ENCODE measurements around the gene NTM.
"Not testable (repeated sequence)": the region's sequence is repeated elsewhere in the genome, so short reads cannot be mapped to it uniquely, and the experiment has no call there.

The NTM gene

DNA sequence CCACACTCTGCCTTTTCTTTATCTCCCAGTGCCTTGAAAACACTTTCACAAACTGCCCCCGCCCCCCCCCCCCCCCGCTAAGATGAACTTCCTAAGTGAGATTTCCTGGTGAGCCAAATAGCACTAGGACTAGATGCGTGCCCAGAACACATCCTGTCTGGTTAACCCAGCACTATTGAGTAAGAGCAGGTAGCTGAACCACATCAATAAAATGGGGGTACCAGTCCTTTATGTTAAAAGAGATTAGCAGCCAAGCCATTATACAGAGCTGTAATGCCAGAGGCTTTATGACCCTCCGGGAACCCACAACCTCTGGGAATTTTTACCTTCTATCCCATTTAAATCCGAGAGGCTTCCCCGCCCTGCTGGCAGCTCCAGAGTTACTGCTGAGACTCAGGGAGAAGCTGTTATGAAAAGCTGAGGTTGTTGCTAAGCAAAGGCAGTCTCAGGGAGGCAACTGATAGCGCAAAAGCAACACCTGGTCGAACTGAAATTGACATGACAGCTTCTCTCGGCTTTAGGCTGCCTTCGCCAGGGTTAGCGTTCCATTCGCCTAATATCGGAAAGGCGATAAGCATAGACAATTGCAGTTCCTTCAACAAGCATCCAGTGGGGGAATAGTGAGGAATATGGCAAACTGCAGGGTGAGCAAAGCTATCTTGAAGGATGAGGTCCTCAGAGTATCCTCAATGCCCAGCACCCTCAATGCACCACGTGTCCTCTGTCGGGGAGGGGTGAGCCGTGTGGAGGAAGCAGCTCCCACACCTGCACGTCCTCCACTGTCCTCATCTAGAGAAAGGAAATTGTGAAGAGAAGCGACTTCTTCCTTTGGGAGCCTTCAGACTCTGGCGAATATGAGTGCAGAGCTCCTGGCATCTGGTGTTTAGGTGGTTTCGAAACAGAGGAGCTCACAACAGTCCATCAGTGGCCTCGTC, 977.0 kb downstream of the NTM start:
- Histone ChIP-seq H3K27ac (no peak overlapping the region), H3K4me3 (no peak overlapping the region)

DNA sequence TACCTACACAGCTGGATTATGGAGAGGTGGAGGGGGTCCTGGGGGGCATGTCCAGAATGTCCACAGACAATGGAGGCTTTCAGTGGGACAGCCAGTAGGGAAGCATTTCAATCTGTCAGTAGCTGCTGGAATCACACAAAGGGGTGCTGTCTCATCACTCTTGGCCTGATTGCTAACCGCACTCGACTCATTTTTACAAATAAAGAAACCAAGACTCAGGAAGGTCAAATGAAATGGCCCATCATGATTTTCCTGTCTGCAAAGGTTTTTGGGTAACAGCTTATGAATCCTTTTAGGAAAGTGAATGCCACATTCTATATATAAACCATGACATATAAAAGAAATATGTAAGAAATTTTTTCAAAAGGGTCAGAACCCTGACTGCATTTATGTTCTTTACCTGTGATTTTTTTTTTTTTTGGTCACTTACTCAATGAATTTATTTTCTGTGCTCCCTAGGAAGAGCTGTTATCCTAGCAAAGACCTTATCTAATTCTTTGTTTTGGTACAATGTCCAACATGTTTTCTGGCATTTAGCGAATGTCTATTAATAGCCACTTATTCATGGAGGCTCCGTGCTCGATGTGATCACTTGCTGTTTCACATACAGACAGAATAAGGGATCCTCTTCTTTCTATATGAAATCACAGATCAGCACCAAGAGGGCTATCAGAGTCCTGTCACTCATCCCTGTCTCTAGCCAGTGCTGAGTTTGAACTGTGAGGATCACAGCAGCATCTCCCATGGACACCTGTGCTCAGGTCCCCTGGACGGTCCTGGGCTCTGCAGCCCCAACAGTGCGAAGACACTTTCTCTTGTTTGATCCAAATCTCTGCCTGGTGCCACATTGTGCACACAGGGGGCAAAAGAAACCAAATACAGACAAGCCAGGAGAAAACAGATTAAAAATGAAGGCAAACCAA, 979.7 kb downstream of the NTM start:
- H3K27ac ChIP-seq: no peak overlapping the region
- H3K4me3 ChIP-seq: no peak overlapping the region

DNA sequence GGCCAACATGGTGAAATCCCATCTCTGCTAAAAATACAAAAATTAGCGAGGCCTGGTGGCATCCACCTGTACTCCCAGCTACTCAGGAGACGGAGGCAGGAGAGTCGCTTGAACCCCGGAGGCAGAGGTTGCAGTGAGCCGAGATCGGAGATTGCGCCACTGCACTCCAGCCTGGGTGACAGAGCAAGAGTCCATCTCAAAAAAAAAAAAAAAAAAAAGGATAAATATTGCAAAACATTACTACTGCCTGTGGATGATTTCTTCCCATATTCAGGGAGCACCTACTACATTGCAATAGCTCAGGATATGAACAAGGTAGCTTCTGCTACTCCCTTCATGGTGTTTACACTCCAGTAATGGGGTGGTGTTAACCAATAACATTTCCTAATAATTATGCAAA, 980.6 kb downstream of the NTM start:
- Histone ChIP-seq H3K27ac (no peak overlapping the region), H3K4me3 (no peak overlapping the region)

DNA sequence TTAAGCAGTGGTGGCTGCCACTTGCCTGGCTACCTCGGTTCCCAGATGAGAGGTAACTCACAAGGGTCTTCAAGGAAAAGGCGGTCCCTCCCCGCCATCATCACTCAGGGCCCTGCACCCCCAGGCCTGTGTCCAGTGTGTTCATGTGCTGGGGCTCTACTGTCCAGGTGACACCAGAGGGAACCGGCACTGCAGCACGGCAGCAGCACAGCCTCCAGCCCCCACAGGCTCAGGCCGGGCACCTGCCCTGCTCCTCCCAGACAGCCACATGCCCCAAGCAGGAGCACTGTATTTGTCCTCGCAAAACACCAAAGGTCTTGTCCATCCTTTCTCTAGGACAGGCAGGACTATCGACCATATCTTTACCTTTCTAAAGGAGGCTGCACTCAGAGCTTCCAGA, 982.1 kb downstream of the NTM start:
- H3K27ac ChIP-seq: no peak overlapping the region
- no peak overlapping the region for H3K4me3 ChIP-seq

DNA sequence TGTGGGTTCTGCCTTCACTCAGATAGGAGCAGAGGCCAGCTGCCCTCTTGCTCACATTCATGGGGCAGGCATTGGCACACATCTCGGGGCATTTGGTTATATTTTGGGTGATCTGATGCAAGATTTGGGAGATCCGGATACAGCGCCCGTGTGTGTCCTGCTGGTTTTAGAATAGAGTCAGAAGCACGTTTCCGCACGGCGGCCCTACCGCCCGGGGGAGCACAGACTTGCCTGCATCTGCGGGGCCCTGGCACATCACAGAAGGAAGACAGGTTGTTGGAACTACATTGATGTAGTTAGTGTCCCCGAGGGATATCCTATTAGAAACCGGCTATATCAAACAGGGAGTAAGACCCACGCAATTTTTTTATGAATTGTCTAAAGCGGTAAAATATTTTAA, 982.8 kb downstream of the NTM start:
- H3K4me3 ChIP-seq: no peak overlapping the region

DNA sequence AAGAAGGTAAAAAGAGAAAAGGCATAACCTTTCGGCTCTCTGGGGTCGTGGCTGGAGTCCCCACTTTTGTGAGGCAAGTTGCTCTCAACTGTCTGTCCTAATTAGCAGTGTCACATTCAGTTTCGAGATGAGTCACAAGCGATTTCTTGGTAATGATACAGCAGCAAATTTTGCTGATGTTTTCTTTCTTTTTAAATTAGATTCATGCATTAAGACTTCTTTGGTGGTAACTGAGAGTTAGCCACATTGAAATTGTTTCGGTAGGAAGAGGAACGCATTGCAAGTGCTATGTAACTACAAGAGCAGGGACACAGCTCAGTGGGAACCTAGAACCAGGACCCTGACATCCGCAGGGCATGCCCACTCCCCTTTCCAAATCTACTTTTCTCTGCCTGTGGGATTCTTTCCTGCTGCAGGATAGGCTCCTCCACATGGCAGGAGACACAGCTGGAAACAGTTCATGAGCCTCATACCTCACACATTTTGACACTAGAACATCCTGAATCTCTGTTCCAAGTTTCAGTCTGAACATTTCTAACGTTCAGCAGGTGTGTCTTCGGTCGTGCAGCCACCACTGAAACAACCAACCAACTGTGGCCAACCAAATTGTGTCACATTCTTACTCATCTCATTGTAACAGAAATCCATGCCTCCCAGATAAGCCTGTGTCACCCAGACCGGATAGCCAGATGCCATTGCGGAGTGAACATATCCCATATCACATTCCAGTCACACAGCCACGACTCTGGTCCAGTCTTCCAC, 987.6 kb downstream of the NTM start:
- Histone ChIP-seq H3K27ac (peak overlapping the region in 5 of 21 experiments; percentile 10 to 74 (median 59)), H3K4me3 (no peak overlapping the region)

More for the DNA sequence above, 982.8 kb downstream of the NTM start:
- no peak overlapping the region for H3K27ac ChIP-seq

DNA sequence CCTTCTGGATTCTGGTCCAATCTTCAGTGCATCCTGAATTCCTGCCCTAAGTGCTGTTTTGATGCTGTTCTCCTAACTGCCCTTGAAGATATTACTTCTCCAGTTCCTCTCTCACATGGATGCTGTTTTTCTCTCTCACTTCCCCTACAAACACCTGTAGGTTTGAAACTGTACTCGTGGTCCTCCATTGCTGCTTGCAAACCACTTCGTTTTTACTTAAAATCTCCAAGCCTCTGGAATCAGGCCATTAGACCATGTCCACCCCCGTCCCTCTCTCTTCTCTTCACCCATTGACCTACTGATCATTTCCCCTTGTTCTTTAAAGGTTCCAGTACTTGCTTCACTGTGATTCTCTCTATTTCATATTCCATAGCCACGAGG, 988.1 kb downstream of the NTM start:
- peak overlapping the region in 5 of 21 experiments; percentile 10 to 74 (median 59) for H3K27ac ChIP-seq
- H3K4me3 ChIP-seq: no peak overlapping the region

DNA sequence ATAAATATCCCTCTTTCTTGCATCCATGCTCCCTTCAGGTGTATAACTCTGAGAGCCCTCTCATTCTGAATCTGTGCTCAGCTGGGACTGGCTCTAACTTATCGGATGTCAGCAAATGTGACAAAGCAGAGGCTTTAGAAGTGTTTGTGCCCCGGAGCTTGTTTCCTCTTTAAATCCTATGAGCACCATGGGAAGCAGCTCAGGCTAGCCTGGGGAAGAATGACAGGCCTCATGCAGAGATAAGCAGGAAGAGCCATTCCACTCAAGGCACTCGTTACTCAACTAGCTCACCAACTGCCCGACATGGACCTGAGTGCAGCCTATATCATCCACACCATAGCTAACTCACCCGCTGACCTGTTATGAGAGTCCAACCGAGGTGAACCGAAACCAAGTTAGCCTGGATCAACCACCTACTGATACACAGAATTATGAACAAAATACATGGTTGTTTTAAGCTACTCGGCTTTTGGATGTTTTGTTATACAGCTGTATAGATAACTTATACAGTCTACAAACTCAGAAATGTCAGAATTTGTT, 990.7 kb downstream of the NTM start:
- H3K4me3 ChIP-seq: no peak overlapping the region
- no peak overlapping the region for H3K27ac ChIP-seq

DNA sequence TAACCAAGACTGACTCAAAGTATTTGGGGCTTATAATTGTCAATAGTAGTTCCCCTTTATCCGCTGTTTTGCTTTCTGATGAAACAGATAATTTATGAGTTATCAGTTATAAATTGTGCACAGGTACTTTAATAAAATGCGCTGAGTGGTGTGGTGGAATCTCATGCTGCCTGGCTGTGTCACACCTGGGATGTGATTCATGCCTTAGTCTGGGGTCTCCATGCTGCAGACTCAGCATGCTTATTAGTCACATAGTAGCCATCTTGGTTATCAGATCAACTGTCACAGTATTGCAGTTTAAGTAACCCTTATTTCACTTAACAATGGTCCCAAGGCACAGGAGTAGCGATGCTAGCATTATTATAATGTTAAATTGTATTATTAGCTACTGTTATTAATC, 995.2 kb downstream of the NTM start:
- H3K27ac ChIP-seq: no peak overlapping the region
- no peak overlapping the region for H3K4me3 ChIP-seq

DNA sequence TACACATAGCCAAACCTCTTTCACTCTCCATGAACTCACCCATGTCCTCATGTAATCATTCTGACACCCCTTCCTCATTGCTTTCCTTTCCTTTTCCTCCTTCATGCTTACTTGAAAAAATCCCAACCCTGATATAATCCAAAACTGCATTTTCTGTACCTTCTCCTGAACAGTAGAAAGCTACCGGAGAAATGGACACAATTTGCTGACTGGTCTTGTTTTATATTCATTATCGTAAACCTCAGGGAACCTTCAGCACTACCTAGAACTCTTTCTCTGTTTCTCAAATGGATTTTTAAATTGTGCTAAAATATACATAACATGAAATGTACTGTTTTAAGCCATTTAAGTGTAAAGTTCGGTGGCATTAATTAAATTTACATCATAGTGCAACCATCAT, 996.9 kb downstream of the NTM start:
- H3K27ac ChIP-seq: no peak overlapping the region
- no peak overlapping the region for H3K4me3 ChIP-seq

DNA sequence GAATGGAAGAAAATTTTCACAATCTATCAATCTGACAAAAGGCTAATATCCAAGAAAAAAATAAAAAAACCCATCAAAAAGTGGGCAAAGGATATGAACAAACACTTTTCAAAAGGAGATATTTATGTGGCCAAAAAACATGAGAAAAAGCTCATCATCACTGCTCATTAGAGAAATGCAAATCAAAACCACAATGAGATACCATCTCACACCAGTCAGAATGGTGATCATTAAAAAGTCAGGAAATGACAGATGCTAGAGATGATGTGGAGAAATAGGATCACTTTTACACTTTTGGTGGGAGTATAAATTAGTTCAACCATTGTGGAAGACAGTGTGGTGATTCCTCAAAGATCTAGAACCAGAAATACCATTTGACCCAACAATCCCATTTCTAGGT, 999.7 kb downstream of the NTM start:
- not testable (repeated sequence) for H3K4me3 ChIP-seq, H3K27ac ChIP-seq

DNA sequence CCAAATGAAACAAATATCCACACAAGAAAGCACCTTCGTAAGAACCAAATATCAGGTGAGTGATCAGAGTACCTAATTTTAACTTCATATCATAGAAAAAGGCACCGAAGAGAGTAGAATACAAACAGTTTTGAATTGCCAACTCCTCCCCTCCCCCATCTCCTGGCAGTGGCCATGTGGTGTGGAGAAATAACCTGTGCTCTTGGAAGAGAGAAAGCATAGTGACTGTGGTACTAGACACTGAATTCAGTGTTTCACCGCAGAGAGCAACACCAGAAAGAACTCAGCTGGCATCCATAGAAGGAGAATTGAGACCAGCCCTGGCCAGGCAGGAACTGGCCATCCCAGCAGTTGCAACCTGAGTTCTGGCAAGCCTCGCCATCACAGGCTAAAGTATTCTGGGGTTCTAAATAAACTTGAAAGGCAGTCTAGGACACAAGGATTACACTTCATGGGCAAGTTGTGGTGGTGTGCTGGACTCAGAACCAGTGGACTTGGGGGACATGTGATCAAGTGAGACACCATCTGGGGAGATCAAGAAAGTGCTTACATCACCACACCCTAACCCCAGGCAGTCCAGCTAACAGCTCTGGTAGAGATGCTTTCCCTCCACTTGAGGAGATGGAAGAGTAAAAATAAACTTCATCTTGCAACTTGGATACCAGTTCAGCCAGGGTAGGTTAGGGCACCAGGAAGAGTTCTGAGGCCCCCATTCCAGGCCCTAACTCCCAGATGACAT, 1003.2 kb downstream of the NTM start:
- Histone ChIP-seq H3K27ac (no peak overlapping the region), H3K4me3 (no peak overlapping the region)

DNA sequence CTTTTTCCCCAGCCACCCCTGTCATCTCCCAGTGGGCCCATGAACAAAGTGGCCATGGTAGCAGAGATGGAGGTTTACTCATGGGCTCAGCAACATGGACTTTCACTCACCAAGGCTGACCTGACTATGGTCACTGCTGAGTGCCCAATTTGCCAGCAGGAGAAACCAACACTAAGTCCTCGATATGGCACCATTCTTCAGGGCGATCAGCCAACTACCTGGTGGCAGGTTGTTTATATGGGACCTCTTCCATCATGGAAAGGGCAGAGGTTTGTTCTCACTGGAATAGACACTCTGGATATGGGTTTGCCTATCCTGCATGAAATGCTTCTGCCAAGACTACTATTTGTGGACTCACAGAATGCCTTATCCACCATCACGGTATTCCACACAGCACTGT, 1009.1 kb downstream of the NTM start:
- H3K4me3 ChIP-seq: no peak overlapping the region
- H3K27ac ChIP-seq: no peak overlapping the region

Data from skin epidermis (tissue), 12 donors.